Measurements from ENCODE around the gene HOXD8.

The HOXD8 gene

GRCh38 chr2:176128982-176129796 lies at the start of gene HOXD8:
HOXD8 (plus strand) TSS chr2:176129705; CDS start chr2:176130367, 662 bp downstream.
- DNase-seq (ENCODE audit: low read depth in 2 of 2), result no peak

DNA sequence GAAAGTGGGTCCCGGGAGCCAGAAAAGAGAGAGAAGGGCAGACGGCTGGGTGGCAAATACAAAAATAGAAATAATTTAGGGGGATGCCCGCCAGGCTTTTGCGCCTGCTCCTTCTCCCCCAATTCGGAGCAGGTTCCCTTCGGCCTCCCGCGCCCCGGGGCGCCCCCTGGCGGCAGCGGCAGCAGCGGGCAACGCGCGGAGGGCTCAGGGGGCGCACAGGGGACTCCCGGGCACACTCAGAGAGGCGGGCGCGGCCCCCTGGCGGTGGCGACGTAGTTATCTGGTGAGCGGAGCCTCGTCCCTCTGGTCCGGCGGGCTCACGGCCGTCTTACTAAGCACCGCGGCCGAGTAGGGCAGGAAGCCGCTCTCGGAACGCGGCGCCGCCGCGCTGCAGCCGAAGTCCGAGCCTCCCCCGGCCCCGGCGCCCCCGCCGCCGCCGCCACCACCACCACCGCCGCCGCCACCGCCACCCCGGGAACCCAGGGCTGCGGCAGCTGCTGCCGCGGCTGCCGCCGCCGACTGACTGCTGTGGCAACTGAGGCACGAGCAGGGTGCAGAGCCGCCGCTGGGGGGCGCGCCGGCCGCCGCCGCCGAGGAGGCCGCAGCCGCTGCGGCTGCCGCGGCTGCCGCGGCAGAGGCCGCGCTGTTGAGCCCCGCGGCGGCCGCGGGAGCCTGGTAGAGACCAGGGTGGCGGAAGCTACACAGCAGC lies 49.5 kb upstream of the HOXD8 start:
- DNase-seq (ENCODE audit: low read depth in 2 of 2), result no peak

GRCh38 chr2:176080540-176081375 lies 48.7 kb upstream of the HOXD8 start:
- DNase-seq (ENCODE audit: low read depth in 2 of 2), result no peak

DNA sequence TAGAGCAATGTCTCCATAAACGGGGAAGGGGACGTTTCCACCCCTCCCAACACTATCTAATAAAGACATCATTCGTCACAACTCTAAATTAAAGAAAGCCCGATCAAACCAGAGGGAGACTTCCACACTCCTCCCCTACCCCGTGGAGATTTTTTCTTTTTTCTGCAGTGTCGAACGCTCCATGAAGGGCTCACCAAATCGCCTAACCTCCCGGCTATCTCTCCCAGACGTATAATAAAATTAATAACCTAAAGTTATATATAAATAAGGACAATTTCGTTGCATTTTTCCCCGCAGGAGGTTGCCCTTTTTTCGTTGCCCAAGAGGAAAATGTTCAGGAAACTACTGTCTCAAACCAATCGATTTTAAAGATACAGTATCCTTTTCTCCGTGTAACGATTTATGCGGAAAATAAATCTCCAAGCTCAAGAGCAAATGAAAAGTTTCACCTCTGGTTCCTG lies 48.1 kb upstream of the HOXD8 start:
- DNase-seq (ENCODE audit: low read depth in 2 of 2), result no peak

GRCh38 chr2:176081837-176082524 lies 47.5 kb upstream of the HOXD8 start:
- DNase-seq (ENCODE audit: low read depth in 2 of 2), result no peak

DNA sequence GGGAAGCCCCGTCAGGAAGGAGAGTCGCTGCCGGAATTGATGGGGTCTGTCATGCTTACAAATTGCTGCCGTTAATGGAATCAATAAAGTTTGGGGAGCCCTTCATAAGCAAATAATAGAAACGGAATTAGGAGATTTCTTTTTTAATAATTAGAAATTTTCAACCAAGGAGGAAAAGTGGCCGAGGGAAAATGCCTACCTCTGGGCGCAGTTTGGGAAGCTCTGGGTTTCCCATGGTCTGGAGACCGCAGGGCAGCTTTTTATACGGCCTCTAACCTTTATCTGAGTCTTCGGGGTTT lies 47.0 kb upstream of the HOXD8 start:
- DNase-seq (ENCODE audit: low read depth in 2 of 2), result no peak

DNA sequence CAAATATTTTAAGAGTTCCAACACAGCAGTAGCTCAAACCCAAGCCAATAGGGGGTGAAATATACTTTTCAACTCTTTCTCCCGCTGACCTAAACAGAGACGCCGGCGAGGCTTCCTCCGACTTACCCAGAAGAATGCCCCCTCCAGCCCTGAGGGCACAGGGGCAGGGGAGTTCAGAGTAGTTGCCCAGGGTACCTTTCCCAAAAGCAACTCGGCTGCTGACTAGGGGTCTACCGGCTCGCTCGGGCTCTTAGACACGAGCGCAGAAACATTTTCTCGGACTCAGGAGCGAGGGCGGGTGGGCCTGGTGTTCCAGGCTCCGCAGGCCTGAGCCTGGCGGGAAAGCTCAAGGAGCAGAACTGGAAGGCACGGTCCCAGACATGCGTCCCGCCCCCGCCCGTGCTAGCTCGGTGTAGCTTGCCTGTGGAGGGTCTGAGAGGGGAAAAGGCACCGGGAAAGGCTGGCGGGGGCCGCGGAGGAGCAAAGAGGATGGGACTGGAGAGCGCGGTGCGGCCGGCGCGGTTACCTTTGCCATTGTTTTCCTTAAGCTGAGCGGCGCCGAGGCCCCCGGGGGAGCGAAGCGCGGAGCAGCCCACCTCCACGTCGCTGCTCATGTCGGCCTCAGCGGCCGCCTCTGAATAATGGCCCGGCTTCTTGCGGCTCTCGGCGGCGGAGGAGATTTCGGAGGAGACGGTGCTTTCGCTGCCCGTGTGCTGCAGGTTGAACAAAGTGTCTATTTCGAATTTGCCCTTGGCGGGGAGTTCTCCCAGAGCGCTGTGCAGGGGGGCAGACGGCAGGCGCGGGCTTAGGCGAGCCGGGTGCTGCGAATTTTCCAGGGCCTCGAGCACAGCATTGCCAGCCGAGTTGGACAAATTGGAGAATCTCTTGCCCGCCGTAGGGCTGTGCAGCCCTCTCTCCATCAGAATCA lies 46.4 kb upstream of the HOXD8 start:
- no peak for DNase-seq (ENCODE audit: low read depth in 2 of 2)

DNA sequence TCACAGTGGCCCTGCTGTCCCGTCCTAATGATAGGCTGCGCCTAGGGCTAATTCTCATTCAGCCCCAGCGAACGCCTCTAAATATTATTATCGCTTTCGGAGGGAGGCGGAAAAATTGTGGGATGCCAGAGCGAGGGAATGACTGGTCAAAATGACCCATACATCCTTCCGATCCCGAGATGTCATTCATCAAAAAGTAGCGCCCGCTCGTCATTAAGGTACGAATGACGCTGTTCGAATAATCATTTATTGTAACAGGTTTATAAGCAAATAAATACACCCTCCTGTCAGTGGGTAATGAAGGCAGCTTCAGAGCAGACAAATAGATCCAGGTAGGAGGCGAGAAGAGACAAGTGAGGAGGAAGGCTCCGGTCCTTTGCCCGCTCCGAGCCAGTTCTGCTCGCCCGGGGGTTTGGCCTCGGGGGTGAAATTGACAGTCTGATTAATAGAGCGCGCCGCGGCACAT lies 45.7 kb upstream of the HOXD8 start, which contains the start of gene EVX2:
EVX2 (minus strand) TSS at position 167 of the 466 bp plus-strand sequence. CDS start 186 bp downstream, outside the sequence.
- DNase-seq (ENCODE audit: low read depth in 2 of 2), result no peak

DNA sequence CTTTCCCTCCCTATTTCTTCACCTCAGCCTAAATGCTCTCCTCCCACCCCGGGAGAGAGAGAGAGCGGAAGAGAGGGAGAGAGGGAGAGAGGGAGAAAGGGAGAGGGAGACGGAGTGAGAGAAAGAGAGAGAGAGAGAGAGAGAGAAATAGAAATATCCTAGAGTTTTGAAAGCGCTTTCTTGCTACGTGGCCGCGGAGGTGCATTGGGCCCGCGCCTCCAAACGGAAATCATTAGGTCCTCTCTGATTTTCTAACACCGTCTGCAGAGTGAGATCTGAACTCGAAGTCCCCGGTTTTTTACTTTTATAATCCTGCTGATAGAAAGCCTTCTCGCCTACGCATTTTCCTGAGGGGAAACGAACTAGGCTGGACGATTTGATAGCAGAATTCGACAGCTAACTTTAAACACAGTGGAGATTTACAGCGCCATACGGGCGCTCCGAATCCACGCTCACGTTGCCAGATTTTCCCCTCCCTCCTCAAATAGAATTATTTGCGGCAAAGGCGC lies 44.8 kb upstream of the HOXD8 start:
- DNase-seq (ENCODE audit: low read depth in 2 of 2), result no peak

DNA sequence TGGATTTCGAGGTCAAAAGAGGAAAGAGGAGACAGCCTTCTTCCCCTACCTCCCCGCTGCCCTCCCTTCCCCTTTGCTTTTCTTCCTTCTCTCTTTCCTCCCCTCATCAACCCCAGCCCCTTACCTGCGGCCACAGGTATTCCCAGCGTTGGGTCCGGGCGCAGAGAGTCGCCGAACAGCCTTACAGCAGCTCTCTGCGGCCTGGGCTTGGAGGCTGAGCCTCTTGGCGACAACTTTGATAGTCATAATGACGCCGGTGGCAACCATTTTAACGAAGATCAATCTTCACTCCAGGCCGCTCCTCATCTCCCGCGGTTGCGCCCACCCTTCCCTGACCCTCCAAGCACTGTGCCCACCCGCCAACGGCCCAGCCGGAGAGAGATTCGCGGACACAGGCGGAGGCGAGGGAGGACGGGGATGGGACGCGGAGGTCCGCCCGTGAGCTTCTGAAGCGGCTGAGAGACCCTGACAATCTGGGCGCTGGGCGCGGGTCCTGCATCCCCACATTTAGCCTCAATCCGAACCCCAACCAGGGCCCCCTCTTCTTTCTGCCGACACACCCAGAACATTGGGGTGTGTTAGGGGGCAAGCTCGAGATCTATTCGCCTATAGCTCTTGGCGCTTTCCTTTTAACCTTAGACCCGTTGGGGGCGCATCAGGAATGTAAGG lies 44.3 kb upstream of the HOXD8 start:
- no peak for DNase-seq (ENCODE audit: low read depth in 2 of 2)

GRCh38 chr2:176085861-176086771 lies 43.4 kb upstream of the HOXD8 start:
- DNase-seq (ENCODE audit: low read depth in 2 of 2), result no peak

DNA sequence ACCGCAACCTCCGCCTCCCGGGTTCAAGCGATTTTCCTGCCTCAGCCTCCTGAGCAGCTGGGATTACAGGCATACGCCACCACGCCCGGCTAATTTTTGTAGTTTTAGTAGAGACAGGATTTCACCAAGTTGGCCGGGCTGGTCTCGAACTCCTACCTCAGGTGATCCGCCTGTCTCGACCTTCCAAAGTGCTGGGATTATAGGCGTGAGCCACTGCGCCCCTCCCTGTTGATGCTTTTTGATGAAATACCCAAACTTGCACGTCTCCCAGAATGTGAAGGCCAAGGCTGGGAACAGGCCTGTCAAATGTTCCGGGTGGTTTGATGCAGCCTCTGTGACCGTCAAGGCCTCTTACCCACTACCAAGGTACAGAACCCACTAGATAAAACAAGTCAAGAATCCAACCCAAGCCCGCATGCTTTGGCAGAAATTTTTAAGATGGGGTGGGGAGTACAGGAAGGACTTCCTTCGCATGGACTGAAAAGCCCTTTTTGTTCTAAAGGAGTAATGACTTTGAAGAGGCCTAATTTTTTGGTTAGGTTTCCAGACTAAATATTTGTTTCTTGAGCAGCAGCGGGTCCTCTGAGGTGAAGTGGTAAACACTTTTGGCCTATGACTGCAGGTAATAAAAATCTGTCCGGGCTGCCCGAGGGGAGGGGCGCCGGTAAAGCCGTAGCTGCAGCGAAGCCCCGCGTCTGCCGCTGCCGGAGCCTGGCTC lies 42.0 kb upstream of the HOXD8 start:
- no peak for DNase-seq (ENCODE audit: low read depth in 2 of 2)

DNA sequence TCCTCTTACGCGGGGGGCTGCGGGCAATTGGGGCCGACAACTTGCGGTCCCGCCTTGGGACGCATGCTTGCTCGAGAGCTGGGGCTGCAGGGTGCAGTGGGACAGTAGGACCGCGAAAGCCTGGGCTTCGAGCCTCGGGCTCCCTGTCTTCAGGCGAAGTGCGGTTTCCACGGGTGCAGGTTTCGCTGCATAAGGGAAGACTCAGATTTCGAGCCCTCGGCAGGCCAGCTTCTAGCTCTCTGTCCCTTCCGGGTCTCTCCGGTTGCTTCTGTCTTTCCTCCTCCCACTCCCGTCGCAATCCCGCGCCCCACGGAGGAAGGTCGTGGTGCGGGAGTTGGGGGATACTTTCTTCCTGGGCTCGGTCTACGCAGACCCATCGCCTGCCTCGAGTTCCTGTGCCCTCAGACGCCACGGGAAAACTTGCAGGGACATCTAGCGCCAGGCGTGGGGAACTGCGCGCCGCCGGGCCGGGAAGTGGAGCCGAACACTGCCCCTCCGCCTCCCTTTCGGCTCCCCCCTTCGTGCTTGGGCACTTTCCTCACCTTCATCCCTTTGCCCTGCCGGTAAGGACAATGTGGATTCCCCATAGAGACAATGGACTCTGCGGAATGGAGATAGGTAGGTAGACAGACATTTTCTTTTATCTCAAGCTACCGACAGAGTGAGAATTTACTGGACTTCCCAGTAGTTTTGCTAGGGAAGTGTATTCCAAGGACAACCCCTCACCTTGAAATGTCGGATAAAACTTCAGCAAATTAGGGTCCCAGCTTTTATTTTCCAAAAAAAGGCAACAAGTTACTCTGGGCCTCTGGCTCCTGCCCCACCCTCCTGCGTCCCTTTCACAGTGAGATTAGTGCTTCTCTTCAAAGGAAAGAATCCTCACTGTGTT lies 41.2 kb upstream of the HOXD8 start:
- DNase-seq (ENCODE audit: low read depth in 2 of 2), result no peak

DNA sequence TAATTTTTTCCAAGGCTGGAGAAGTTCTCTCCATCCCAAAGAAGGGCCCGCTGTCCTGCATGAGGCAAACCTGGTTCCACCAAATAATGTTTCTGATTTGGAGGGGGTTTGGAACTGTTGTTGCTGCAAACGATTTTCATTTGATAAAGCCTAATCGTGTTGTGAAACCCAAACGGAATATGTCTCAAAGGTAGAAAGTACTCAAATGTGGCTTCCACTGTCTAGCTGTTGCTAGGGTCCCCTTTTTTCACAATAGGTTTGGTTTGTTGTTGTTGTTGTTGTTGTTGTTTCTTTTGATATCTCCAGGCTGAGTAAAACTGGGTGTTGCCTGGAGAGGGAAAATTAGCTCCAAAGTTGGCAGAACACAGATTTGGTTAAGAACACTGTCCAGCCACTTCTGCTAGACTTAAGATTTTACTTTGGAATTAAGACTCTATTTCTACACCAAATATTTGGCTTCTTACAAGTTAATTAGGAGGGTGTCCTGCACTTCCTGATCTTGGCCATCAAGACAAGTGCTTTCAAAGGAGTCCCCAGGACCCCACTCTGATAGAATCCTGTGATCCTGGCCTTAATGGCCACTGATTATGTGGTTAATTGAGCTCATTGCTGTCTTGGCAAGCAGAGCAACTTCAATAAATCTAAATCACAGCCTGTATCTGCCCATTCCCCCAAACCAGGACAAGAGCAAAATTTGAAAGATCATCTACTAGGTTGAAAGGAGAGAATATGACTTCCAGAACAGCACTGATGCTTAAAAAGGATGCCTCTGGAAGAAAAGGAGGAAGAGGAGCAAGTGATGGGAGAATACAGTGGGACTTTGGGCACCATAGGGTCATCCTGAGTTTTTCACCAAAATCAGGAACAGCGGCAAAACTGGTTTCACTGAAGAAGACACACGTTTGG lies 40.3 kb upstream of the HOXD8 start:
- DNase-seq (ENCODE audit: low read depth in 2 of 2), result no peak

DNA sequence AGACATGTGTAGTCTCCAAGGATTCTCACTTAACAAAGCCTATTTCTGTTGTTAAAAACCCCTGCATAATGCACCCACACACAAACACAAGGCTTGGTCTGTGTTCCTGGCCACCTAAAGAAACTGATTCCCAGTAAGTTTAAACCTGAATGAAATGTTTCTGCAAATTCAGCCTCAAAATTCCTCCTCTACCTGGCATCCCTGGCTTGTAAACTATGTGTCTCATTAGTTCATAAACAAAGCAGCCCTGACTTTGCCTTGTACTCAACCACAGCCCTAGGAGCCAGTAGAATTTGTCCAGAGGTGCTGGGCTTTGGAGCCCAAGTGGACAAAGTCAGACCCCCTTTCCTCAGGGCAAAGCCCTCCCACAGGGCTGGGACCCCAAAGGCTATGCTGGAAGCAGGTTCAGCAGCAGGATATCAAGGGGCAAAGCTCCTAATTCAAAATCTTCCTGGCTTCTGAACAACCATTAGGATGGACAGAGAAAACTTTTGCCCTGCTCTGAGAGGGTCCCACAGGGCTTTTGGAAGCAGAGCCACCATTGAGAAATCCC lies 39.6 kb upstream of the HOXD8 start:
- no peak for DNase-seq (ENCODE audit: low read depth in 2 of 2)

DNA sequence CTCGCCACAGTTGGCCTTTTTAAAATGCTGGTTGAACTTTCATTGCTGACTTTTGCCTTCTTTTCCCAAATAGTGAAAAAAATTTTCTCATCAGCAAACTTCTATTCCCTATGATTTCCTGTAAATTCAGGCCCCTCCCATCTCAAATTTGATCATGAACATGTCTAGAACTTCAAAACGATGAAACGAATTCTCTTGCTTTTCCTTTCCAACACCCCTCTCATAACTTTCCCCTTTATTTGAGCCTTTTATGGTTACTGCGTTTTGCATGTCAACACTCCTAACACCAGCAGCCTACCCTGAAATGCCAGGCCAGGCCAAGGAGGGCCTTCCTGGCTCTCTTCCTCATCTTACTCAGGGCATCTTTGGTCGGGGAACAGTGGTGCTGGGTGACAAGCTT lies 38.6 kb upstream of the HOXD8 start:
- DNase-seq (ENCODE audit: low read depth in 2 of 2), result no peak
